Activated CD4-positive, alpha-beta T cell treated with anti-CD3 and anti-CD28 coated beads, Interleukin-2, amount 50 U/mL, for 48 hours (primary cell): ENCODE results near the gene HRNR.

Experiments
- DNase-seq, 2 experiments: peaks; one replicate each; pipeline ENCODE4 v3.0.0-alpha.2; 2020

Gene HRNR

GRCh38 chr1:152188673-152189591 is 35.1 kb downstream of the HRNR start:
- DNase-seq = peak; percentile 86 to 88

GRCh38 chr1:152186556-152187285 is 37.3 kb downstream of the HRNR start:
- no peak for DNase-seq

- DNase-seq = peak; percentile 10 to 23
Observed at GRCh38 chr1:152185544-152186391, 38.2 kb downstream of the HRNR start.

- peak; percentile 7 to 16 for DNase-seq
Observed at GRCh38 chr1:152182944-152183361, 41.0 kb downstream of the HRNR start.

- no peak for DNase-seq
Observed at GRCh38 chr1:152182431-152182830, 41.6 kb downstream of the HRNR start.

- DNase-seq = no peak
Observed at GRCh38 chr1:152179566-152179965, 44.4 kb downstream of the HRNR start.

GRCh38 chr1:152170287-152170905 is 53.6 kb downstream of the HRNR start:
- no peak for DNase-seq

GRCh38 chr1:152169366-152170025 is 54.5 kb downstream of the HRNR start:
- DNase-seq = no peak

GRCh38 chr1:152168535-152168868 is 55.5 kb downstream of the HRNR start:
- no peak for DNase-seq

GRCh38 chr1:152167835-152168534 is 56.0 kb downstream of the HRNR start:
- DNase-seq = no peak

GRCh38 chr1:152166966-152167365 is 57.0 kb downstream of the HRNR start:
- no peak for DNase-seq

- DNase-seq = no peak
Observed at GRCh38 chr1:152165286-152166077, 58.5 kb downstream of the HRNR start.

- no peak for DNase-seq
Observed at GRCh38 chr1:152164517-152165136, 59.4 kb downstream of the HRNR start.

- no peak for DNase-seq
Observed at GRCh38 chr1:152162792-152163463, 61.1 kb downstream of the HRNR start.
